ENCODE measurements around the gene PSMA5.

The PSMA5 gene

DNA sequence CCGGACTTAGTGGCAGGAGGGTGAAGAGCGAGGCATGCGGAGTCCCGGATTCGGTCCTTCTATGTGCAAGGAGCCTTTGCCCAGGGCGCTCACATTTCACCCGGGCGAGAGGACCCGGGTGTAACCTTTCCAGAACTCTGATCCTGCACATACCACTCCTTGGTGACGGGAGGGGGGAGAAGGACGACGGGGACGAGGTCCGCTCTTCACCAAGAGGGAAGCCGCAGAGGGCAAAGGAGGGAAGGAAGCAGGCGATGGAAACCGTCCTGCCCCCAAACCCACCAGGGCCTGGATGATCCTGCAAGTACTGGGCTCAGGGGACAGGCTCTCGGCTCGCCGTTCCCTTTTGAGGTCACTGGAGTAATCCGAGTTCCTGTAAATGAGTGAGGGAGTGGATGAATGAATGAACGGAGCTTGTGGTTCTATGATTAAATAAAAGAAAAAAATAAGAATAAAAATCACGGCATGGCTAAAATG lies 41.1 kb upstream of the PSMA5 start:
- Histone ChIP-seq H3F3A (ENCODE audit: control insufficient read depth, insufficient read depth) (no peaks in the 10 kb centered on the region), H3K36me3 (ENCODE audit: control insufficient read depth, low read length) (no peaks in the 10 kb centered on the region), H3K9me3 (ENCODE audit: control insufficient read depth, insufficient read depth, low read length) (no peaks in the 10 kb centered on the region), H3K4me2 (ENCODE audit: low read length) (no peak overlapping the region), H3K4me1 (ENCODE audit: control insufficient read depth, low read length) (no peaks in the 10 kb centered on the region), H3K27ac (ENCODE audit: low read depth, low read length) (no peak overlapping the region), H4K20me1 (ENCODE audit: control insufficient read depth, insufficient read depth, low read depth, low read length) (no peaks in the 10 kb centered on the region), H3K79me2 (ENCODE audit: control insufficient read depth, low read length) (no peaks in the 10 kb centered on the region), H3K4me3 (ENCODE audit: low read length) (no peak overlapping the region), H3K9me2 (replicated peaks; ENCODE audit: control insufficient read depth, low read length) (no peaks in the 10 kb centered on the region), H3K27me3 (ENCODE audit: control insufficient read depth, low read length) (peaks cover 31% of the 10 kb centered on the region)
- no peak for TF ChIP-seq EZH2phosphoT487 (IDR thresholded peaks at IDR 0.05; ENCODE audit: borderline replicate concordance, low read length)
- TF ChIP-seq, protein P1, sequence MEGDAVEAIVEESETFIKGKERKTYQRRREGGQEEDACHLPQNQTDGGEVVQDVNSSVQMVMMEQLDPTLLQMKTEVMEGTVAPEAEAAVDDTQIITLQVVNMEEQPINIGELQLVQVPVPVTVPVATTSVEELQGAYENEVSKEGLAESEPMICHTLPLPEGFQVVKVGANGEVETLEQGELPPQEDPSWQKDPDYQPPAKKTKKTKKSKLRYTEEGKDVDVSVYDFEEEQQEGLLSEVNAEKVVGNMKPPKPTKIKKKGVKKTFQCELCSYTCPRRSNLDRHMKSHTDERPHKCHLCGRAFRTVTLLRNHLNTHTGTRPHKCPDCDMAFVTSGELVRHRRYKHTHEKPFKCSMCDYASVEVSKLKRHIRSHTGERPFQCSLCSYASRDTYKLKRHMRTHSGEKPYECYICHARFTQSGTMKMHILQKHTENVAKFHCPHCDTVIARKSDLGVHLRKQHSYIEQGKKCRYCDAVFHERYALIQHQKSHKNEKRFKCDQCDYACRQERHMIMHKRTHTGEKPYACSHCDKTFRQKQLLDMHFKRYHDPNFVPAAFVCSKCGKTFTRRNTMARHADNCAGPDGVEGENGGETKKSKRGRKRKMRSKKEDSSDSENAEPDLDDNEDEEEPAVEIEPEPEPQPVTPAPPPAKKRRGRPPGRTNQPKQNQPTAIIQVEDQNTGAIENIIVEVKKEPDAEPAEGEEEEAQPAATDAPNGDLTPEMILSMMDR (IDR thresholded peaks at IDR 0.05; ENCODE audit: low read depth, low read length, poor library complexity, severe bottlenecking): no peak

DNA sequence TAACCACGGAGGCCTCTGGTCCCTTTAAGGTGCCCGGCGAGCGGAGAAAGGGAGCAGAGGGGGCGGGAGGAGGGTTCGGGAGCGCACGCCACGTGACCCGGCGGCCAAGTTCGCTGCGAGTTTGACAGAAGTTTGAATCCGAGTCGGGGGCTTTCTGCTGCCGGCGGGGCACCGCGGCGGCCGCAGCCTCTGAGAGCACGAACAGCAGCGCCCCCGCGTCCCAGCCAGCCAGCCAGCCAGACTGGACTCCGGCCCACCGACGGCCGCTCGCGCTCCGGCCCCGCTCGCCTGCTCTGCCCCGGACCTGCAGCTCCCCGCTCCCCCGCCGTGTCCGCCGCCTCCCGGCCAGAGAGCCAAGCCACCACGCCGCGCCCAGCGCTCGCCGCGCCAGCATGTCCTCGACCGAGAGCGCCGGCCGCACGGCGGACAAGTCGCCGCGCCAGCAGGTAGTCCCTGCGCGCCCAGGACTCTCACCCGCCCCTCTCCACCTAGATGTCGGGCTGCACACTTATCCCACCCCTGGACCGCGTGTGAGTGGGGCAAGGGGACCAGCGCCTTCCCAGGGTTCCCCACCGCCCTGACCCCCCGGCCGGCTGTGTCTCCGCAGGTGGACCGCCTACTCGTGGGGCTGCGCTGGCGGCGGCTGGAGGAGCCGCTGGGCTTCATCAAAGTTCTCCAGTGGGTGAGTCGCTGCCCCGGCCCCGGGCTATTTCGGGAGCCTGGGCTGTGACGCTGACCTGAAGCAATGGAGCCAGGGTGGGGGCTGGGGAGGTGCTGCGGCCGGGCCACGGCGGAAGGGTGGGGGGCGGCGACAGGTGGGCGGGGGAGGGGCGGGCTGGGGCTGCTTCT lies 40.4 kb upstream of the PSMA5 start, which contains the start of gene SYPL2:
Gene SYPL2 (plus strand): TSS at position 95 of the 849 bp plus-strand sequence. CDS start 298 bp downstream, at position 393.
- Histone ChIP-seq H3K9me3 (ENCODE audit: control insufficient read depth, insufficient read depth, low read length) (no peaks in the 10 kb centered on the region), H3K9me2 (replicated peaks; ENCODE audit: control insufficient read depth, low read length) (no peaks in the 10 kb centered on the region), H3K36me3 (ENCODE audit: control insufficient read depth, low read length) (no peaks in the 10 kb centered on the region), H4K20me1 (ENCODE audit: control insufficient read depth, insufficient read depth, low read depth, low read length) (no peaks in the 10 kb centered on the region), H3F3A (ENCODE audit: control insufficient read depth, insufficient read depth) (no peaks in the 10 kb centered on the region), H3K4me2 (ENCODE audit: low read length) (no peak within 1 kb of the TSS), H3K27ac (ENCODE audit: low read depth, low read length) (no peak within 1 kb of the TSS), H3K27me3 (ENCODE audit: control insufficient read depth, low read length) (peaks cover 31% of the 10 kb centered on the region), H3K79me2 (ENCODE audit: control insufficient read depth, low read length) (no peaks in the 10 kb centered on the region), H3K4me1 (ENCODE audit: control insufficient read depth, low read length) (no peaks in the 10 kb centered on the region), H3K4me3 (ENCODE audit: low read length) (no peak within 1 kb of the TSS)
- no peak for TF ChIP-seq EZH2phosphoT487 (IDR thresholded peaks at IDR 0.05; ENCODE audit: borderline replicate concordance, low read length)
- TF ChIP-seq, protein P1 (IDR thresholded peaks at IDR 0.05; ENCODE audit: low read depth, low read length, poor library complexity, severe bottlenecking): no peak

DNA sequence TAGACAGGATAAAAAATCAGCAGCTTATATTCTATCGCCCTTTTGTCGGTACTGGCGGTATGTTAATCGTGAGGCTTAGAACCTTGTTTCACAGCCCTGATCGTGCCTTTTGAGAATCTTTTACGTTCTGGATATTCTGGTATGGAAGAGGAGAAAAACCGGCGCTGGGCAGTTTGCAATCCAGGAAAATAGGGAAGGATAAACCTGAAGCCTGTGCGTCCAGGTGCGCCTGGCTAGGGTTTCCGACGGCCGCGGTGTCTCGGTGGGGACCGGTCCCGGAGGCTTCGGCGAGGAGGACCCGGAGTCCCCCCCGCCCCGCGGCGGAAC lies 39.8 kb upstream of the PSMA5 start:
- Histone ChIP-seq H3K79me2 (ENCODE audit: control insufficient read depth, low read length) (no peaks in the 10 kb centered on the region), H4K20me1 (ENCODE audit: control insufficient read depth, insufficient read depth, low read depth, low read length) (no peaks in the 10 kb centered on the region), H3K4me2 (ENCODE audit: low read length) (no peak overlapping the region), H3K27ac (ENCODE audit: low read depth, low read length) (no peak overlapping the region), H3K36me3 (ENCODE audit: control insufficient read depth, low read length) (no peaks in the 10 kb centered on the region), H3K9me3 (ENCODE audit: control insufficient read depth, insufficient read depth, low read length) (no peaks in the 10 kb centered on the region), H3K4me1 (ENCODE audit: control insufficient read depth, low read length) (no peaks in the 10 kb centered on the region), H3K9me2 (replicated peaks; ENCODE audit: control insufficient read depth, low read length) (no peaks in the 10 kb centered on the region), H3F3A (ENCODE audit: control insufficient read depth, insufficient read depth) (no peaks in the 10 kb centered on the region), H3K4me3 (ENCODE audit: low read length) (no peak overlapping the region), H3K27me3 (ENCODE audit: control insufficient read depth, low read length) (peaks cover 28% of the 10 kb centered on the region)
- TF ChIP-seq, protein P1 (IDR thresholded peaks at IDR 0.05; ENCODE audit: low read depth, low read length, poor library complexity, severe bottlenecking): no peak
- no peak for TF ChIP-seq EZH2phosphoT487 (IDR thresholded peaks at IDR 0.05; ENCODE audit: borderline replicate concordance, low read length)
